ENCODE results near the gene OCLN.
A peak's percentile ranks its signal among the peaks of the same experiment; 100 is the strongest.
"Not testable (repeated sequence)": the region's sequence is repeated elsewhere in the genome, so short reads cannot be mapped to it uniquely, and the experiment has no call there.

The OCLN gene, protein sequence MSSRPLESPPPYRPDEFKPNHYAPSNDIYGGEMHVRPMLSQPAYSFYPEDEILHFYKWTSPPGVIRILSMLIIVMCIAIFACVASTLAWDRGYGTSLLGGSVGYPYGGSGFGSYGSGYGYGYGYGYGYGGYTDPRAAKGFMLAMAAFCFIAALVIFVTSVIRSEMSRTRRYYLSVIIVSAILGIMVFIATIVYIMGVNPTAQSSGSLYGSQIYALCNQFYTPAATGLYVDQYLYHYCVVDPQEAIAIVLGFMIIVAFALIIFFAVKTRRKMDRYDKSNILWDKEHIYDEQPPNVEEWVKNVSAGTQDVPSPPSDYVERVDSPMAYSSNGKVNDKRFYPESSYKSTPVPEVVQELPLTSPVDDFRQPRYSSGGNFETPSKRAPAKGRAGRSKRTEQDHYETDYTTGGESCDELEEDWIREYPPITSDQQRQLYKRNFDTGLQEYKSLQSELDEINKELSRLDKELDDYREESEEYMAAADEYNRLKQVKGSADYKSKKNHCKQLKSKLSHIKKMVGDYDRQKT

GRCh38 chr5:69492391-69492922 is at the start of gene OCLN:
Gene OCLN, plus strand, starts transcription at chr5:69492790. Its CDS starts 11,455 bp downstream, at chr5:69504245.
- peak; percentile 96 for DNase-seq

- DNase-seq: peak; percentile 12
Observed at GRCh38 chr5:69444127-69444754, 48.3 kb upstream of the OCLN start.

DNA sequence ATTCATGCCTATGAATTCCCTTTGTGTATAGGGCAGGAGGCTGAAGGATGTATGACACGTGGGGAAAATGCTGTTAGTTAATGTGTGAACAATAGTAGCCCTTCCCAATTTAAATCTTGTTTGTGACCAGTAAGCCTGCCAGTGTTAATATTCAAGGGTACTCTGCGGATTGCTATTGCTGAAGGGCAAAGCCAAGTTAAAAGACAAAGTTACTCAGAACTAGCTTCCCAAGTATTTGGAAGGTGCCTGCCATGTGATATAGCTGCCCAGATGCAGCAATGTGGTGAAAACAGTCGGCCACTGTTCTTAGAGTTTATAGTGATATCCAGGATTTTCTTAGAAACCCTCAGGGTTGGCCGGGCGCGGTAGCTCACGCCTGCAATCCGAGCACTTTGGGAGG is 43.1 kb upstream of the OCLN start:
- DNase-seq: no peak

- DNase-seq: no peak
Observed at GRCh38 chr5:69450116-69450515, 42.5 kb upstream of the OCLN start.

DNA sequence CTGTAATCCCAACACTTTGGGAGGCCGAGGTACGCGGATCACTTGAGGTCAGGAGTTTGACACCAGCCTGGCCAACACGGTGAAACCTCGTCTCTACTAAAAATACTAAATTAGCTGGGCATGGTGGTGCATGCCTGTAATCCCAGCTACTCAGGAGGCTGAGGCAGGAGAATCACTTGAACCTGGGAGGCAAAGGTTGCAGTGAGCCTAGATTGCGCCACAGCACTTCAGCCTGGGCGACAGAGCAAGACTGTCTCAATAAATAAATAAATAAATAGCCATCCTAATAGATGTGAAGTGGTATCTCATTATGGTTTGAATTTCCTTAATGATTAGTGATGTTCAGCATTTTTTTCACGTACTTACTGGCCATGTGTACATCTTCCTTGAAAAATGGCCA is 42.1 kb upstream of the OCLN start:
- DNase-seq: not testable (repeated sequence)

- DNase-seq: no peak
Observed at GRCh38 chr5:69451941-69452647, 40.5 kb upstream of the OCLN start.

DNA sequence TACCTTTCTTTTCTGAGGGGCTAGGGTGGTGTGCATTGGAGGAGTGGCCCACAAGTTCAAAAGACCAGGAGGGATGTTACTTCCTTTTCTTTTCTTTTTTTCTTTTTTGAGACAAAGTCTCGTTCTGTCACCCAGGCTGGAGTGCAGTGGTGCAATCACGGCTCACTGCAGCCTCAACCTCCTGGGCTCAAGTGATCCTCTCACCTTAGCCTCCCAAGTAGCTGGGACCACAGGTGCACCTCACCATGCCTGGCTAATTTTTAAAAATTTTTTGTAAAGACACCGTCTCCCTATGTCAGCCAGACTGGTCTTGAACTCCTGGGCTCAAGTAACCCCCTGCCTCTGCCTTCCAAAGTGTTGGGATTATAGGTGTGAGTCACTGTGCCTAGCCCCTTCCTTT is 39.1 kb upstream of the OCLN start:
- not testable (repeated sequence) for DNase-seq

- DNase-seq: no peak
Observed at GRCh38 chr5:69454460-69455249, 37.9 kb upstream of the OCLN start.

DNA sequence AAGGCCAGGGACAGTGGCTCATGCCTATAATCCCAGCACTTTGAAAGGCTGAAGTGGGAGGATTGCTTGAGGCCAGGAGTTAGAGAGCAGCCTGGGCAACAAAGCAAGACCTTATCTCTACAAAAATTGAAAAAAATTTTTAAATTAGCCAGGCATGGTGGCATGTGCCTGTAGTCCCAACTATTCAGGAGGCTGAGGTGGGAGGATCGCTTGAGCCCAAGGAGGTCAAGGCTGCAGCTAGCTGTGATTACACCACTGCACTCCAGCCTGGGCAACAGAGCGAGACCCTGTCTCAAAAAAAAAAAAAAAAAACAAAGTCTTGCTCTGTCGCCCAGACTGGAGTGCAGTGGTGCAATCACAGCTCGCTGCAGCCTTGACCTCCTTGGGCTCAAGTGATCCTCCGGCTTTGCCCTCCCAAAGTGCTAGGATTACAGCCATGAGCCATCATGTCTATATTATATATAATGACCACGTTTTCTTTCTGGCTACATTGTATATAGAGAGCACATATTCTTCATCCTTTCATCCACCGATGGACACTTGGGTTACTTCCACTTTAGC is 37.1 kb upstream of the OCLN start:
- DNase-seq: not testable (repeated sequence)

- no peak for DNase-seq
Observed at GRCh38 chr5:69462170-69462569, 30.4 kb upstream of the OCLN start.

- not testable (repeated sequence) for DNase-seq
Observed at GRCh38 chr5:69466375-69466774, 26.2 kb upstream of the OCLN start.

DNA sequence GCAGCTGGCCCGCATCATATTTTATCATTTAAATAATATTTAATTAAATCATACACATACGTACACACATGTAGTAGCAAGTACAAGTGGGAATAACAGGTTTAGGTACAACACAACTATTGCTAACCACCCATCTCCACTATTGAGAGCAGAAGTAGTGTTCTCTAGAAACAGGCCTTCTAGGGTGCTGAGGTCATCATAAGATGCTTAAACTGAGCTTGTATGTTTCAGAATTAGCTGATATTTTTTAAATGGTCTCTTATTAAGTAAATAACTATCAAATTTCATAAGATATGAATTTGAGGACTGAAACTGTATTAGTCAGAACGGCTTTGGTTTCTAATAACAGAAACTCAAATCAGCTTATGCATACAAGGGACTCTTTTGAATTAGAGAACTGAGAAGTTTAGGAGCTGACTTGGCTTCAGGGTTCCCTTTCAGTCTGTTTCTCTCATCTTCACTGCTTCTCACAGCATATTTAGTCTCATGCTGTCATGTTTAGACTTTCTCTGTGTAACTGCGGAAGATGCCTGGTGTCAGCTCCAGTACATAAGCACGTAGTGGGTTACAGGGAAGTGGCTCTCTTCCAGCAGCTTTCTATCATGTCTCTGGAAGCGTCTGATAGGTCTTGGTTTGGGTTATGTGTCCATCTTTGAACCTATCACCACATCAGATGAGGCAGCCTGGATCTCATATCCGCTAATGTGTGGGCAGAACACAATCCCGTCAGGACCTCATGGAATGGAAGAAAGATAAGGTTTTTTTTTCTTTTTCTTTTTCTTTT is 25.0 kb upstream of the OCLN start:
- no peak for DNase-seq

DNA sequence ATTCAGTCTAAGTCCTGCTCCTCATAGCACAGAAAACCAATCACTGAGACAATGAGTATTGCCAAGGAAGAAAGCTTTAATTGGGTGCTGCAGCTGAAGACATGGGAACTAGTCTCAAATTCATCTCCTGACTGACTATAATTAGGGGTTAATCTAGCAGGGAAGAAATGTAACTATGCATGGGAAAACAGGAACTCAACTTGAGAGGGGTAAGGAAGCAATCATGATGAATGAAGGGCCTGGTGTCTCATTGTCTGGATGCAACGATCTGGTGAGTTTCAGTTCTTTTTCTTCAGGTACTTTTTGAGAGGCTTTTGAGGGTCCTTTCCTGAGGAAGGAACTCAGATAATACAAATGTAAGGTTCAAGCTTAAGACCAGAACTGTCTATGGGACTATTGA is 24.0 kb upstream of the OCLN start:
- no peak for DNase-seq

DNA sequence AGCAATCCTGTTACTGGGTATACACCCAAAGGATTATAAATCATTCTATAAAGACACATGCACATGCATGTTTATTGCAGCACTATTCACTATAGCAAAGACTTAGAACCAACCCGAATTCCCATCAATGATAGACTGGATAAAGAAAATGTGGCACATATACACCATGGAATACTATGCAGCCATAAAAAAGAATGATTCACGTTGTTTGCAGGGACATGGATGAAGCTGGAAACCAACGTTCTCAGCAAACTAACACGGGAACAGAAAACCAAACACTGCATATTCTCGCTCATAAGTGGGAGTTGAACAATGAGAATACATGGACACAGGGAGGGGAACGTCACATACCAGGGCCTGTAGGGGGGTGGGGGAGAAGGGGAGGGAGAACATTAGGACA is 21.1 kb upstream of the OCLN start:
- DNase-seq: not testable (repeated sequence)

DNA sequence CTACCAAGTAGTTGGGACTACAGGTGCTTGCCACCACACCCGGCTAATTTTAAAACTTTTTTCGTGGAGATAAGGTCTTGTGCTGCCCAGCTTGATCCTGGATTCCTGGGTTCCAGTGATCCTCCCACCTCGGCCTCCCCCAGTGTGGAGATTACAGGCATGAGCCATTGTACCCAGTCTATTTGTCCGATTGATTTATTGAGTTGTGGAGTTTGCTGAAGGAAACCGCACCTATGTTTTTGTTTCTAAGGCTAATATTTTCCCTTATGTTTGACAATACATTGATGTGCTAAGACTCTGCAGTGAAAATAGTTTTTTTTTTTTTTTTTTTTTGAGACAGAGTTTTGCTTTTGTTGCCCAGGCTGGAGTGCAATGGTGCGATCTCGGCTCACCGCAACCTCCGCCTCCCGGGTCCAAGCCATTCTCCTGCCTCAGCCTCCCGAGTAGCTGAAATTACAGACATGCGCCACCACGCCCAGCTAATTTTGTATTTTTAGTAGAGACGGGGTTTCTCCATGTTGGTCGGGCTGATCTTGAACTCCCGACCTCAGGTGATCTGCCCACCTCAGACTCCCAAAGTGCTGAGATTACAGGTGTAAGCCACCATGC is 20.0 kb upstream of the OCLN start:
- peak; percentile 9 for DNase-seq

- DNase-seq: no peak
Observed at GRCh38 chr5:69477170-69477569, 15.4 kb upstream of the OCLN start.

- DNase-seq: not testable (repeated sequence)
Observed at GRCh38 chr5:69478296-69478695, 14.3 kb upstream of the OCLN start.

- no peak for DNase-seq
Observed at GRCh38 chr5:69484891-69485290, 7.7 kb upstream of the OCLN start.

DNA sequence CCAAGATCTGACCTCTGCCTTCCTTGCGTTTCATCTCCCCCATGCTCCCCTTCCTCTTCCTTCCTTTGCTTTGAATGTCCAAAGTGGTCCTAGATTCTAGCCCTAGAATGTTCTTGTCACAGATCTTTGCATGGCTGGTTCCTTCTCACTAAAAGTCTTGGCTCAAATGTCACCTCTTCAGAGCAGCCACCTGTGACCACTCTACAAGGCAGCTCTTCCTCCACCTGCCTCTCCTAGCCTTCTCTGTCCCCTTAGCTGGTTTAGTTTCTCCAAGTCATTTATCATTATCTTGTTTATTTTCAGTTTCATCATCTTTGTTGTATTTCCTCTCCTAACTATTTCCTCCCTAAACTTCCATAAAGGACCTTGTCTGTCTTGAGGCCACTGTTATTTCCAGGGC is 7.1 kb upstream of the OCLN start:
- no peak for DNase-seq

GRCh38 chr5:69489246-69489645 is 3.3 kb upstream of the OCLN start:
- no peak for DNase-seq

- no peak for DNase-seq
Observed at GRCh38 chr5:69491027-69491426, 1.6 kb upstream of the OCLN start.

All from islet precursor cell (in vitro differentiated cells).